ENCODE results near the gene MED4. TPM values are rescaled to one million over a fixed set of nuclear protein-coding genes. Genes with fewer than 3 reads are reported as not detected.

The MED4 gene
- total and polyA plus RNA-seq, 2 of the 8 experiments (the other 6 are each of a cell fraction or from before 2014, with no cell fraction given) = 25.7 to 48.1 TPM

DNA sequence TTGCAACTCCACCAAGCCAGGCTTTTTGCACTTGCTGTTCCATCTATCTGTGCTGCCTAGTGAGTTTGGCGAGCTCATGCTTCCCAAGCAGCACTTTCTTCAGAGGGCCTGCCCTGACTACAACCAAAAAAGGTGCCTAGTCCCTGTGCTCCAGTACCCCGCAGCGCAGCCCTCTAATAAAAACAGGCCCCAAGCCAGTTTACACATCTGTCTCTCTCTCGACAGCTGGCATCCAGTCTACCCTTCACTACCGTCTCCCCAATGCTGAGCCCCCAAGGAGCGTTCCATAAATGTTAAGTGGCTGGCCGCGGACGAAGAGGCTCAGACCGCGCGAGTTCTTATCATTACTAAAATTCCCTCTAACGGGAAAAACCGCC lies 512 bp downstream of the MED4 start:
- Histone ChIP-seq H3K27me3 (replicated peaks in 1 of 4; ENCODE audit: control insufficient read depth in 3 of 4, extremely low read depth in 1 of 4, insufficient read depth in 3 of 4, low read length in 3 of 4) (no peaks in the 10 kb centered on the region), H3K27ac (ENCODE audit: low read depth, low read length) (peak overlapping the region; percentile 88; the same call in 1 of the 2 replicates), H3K9me3 (ENCODE audit: insufficient read depth in 2 of 2, low read depth in 1 of 2, low read length in 1 of 2) (no peaks in the 10 kb centered on the region), H3K56ac (replicated peaks; ENCODE audit: insufficient read length, low read depth, low read length) (no peak overlapping the region), H4K91ac (replicated peaks; ENCODE audit: insufficient read length, low read length) (peak overlapping the region; percentile 39), H4K20me1 (replicated peaks in 1 of 2; ENCODE audit: control insufficient read depth in 1 of 2, insufficient read depth in 2 of 2, low read length in 2 of 2) (peaks cover 0 to 2% of the 10 kb centered on the region in 2 experiments), H3K9ac (replicated peaks in 1 of 4; ENCODE audit: extremely low read depth in 1 of 4, low read depth in 3 of 4, low read length in 3 of 4) (peak overlapping the region; percentile 77 to 95 (median 86)), H3K4me2 (ENCODE audit: insufficient read depth in 1 of 2, low read depth in 2 of 2, low read length in 2 of 2) (peak overlapping the region; percentile 77 to 97), H2BK15ac (ENCODE audit: low read length) (no peak overlapping the region), H3K4me1 (replicated peaks in 1 of 4; ENCODE audit: control insufficient read depth in 3 of 4, insufficient read depth in 4 of 4, low read length in 3 of 4) (peaks cover 0 to 7% (median 0%) of the 10 kb centered on the region in 4 experiments; a peak in 2 of 7 replicates), H4K8ac (ENCODE audit: extremely low read depth, insufficient read depth, low read length) (peak overlapping the region; percentile 94), H2BK20ac (ENCODE audit: low read length) (no peak overlapping the region), H3K18ac (ENCODE audit: extremely low read depth, low read length) (no peak overlapping the region), H3K79me2 (ENCODE audit: control insufficient read depth in 1 of 2, insufficient read depth in 2 of 2, low read length in 2 of 2) (peaks cover 32 to 55% of the 10 kb centered on the region in 2 experiments), H2AK5ac (ENCODE audit: low read depth, low read length) (no peak overlapping the region), H3K36me3 (ENCODE audit: control insufficient read depth in 2 of 4, insufficient read depth in 4 of 4, low read length in 3 of 4) (no peaks in the 10 kb centered on the region; a peak in 1 of 8 replicates), H3K23me2 (ENCODE audit: low read depth, low read length) (peaks cover 6% of the 10 kb centered on the region), H2AFZ (ENCODE audit: low read length) (no peak overlapping the region), H3K79me1 (ENCODE audit: low read depth, low read length) (peaks cover 4% of the 10 kb centered on the region; the same call in 1 of the 2 replicates), H4K5ac (ENCODE audit: insufficient read length, low read depth, low read length) (peak overlapping the region; percentile 55), H3K4me3 (ENCODE audit: extremely low read depth in 1 of 4, insufficient read depth in 2 of 4, low read depth in 3 of 4, low read length in 4 of 4) (peak overlapping the region; percentile 73 to 99 (median 92)), H3K14ac (ENCODE audit: insufficient read length) (no peak overlapping the region), H2BK120ac (replicated peaks; ENCODE audit: low read depth, low read length) (no peak overlapping the region), H2BK5ac (ENCODE audit: low read depth, low read length) (peak overlapping the region; percentile 80), H3K4ac (replicated peaks; ENCODE audit: insufficient read length, low read depth, low read length) (no peak overlapping the region), H3K23ac (ENCODE audit: insufficient read length) (no peak overlapping the region), H2BK12ac (ENCODE audit: low read depth, low read length) (no peak overlapping the region)
- FAIRE-seq (no peak), DNase-seq (ENCODE audit: low read depth in 1 of 2, low spot score in 2 of 2) (no peak)
- WGBS, 2 experiments (ENCODE audit: extremely low coverage in 1 of 2, insufficient coverage in 1 of 2, insufficient read length in 1 of 2, insufficient replicate concordance in 2 of 2, low coverage in 1 of 2, low lambda C conversion rate in 2 of 2, missing lambda C conversion rate in 1 of 2) = 2% methylated on average over 14 of the region's 14 CpGs; no CpG with 5 or more reads in 1 of the 2 experiments
- ChIA-PET CTCF (ENCODE audit: partially characterized antibody) (interaction anchor here (0.8 to 2.0 kb wide), 9 partner anchors 11 to 471 kb away, joined by 3 to 10 read pairs (median 4); partner anchors contain the start of gene NUDT15), POLR2A (ENCODE audit: partially characterized antibody) (interaction anchor here (0.6 to 1.6 kb wide), 7 partner anchors 9 to 534 kb away, joined by 3 to 6 read pairs (median 4); partner anchors contain the start of genes ITM2B, NUDT15 and SUCLA2)
- no peak for TF ChIP-seq PHF8 (conservative IDR thresholded peaks at IDR 0.05; ENCODE audit: low read depth, low read length)
